ENCODE data around the gene MYOM3.
"Not testable (repeated sequence)": the region's sequence is repeated elsewhere in the genome, so short reads cannot be mapped to it uniquely, and the experiment has no call there.

MYOM3 gene

DNA sequence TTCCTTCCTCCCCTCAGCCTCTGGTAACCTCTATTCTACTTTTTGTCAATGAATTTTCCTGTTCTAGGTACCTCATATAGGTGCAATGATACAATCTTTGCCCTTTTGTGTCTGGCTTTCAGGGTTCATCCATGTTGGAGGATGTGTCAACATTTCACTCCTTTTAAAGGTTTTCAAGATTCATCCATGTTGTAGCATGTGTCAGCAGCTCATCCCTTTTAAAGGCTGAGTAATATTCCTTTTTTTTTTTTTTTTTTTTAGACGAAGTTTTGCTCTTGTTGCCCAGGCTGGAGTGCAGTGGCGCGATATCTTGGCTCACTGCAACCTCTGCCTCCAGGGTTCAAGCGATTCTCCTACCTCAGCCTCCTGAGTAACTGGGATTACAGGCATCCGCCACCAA, 67.3 kb downstream of the MYOM3 start:
- H3K4me3 Mint-ChIP-seq; H3K27ac Mint-ChIP-seq; DNase-seq; H3K36me3 Mint-ChIP-seq (ENCODE audit: low read depth); H3K9me3 Mint-ChIP-seq; ATAC-seq; H3K27me3 Mint-ChIP-seq; H3K4me1 Mint-ChIP-seq: not testable (repeated sequence)

DNA sequence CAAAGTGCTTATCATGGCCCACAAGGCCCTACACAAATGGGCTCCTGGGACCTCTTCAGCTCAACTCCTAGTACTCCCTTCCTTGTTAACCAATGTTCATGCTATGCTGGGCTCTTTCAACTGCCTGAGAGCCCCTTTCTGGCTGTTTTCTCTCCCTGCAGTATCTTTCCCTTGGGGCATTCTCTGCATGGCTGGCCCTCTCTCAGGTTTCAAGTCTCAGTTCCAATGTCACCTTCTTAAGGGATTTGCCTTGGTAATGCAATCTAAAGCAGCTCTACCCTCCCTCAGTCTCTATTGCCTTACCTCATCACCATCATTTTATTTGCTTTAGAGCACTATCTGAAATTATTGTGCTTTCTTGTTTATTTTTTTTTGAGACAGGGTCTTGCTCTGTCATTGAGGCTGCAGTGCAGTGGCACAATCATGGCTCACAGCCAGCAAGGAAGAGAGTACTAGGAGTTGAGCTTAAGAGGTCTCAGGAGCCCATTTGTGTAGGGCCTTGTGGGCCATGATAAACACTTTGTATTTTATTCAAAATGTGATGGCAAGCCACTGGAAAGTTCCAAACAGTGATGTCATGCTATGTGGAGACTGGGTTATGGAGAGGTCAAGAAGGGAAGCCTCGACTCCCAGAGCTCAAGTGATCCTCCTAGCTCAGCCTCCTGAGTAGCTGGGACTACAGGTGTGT, 68.4 kb downstream of the MYOM3 start:
- Mint-ChIP-seq H3K4me3 (no peak overlapping the region), H3K27me3 (no peaks in the 10 kb centered on the region), H3K27ac (no peak overlapping the region), H3K9me3 (no peaks in the 10 kb centered on the region), H3K36me3 (ENCODE audit: low read depth) (no peaks in the 10 kb centered on the region), H3K4me1 (peaks cover 9% of the 10 kb centered on the region)
- DNase-seq (no peak), ATAC-seq (no peak)

DNA sequence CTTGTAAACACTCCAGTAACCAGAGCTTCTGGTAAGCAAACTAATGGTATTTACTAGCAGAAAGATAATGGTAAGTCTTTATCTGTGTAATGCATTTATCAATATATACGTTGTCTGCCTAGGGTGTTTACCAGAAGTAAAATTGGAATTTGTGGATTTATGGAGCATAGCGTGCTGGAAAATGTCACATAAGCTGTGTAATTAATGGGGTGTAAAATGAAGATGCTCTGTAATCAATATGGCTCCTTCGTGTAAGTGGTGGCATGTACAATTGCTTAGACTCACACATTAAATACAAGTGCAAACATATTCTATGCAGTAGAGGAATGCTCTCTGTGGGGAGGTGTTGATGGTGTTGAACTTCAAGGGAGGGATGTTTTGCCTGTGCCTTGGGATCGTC, 69.6 kb downstream of the MYOM3 start:
- Mint-ChIP-seq H3K27me3 (no peaks in the 10 kb centered on the region), H3K27ac (no peak overlapping the region), H3K36me3 (ENCODE audit: low read depth) (no peaks in the 10 kb centered on the region), H3K9me3 (no peaks in the 10 kb centered on the region), H3K4me1 (peaks cover 9% of the 10 kb centered on the region), H3K4me3 (no peak overlapping the region)
- DNase-seq (no peak), ATAC-seq (no peak)

DNA sequence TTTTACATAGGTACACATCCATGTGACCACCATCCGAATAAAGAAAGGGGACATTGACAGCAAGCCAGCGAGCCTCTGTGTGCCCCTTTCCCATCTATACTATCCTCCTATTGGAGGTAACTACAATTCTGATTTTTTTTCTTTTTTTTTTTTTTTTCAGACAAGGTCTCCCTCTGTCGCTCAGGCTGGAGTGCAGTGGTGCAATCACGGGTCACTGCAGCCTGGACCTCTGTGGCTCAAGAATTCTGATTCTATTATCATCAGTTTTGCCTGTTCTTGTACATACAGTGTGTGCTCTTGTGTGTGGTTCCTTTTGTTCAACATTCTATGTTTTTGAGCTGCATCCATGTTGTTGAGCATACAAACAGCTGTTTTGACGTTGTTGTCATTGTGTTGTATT, 75.8 kb downstream of the MYOM3 start:
- DNase-seq (no peak), ATAC-seq (no peak)
- Mint-ChIP-seq H3K4me3 (no peak overlapping the region), H3K27me3 (peaks cover 3% of the 10 kb centered on the region), H3K36me3 (ENCODE audit: low read depth) (no peaks in the 10 kb centered on the region), H3K9me3 (no peaks in the 10 kb centered on the region), H3K4me1 (peaks cover 2% of the 10 kb centered on the region), H3K27ac (no peak overlapping the region)

DNA sequence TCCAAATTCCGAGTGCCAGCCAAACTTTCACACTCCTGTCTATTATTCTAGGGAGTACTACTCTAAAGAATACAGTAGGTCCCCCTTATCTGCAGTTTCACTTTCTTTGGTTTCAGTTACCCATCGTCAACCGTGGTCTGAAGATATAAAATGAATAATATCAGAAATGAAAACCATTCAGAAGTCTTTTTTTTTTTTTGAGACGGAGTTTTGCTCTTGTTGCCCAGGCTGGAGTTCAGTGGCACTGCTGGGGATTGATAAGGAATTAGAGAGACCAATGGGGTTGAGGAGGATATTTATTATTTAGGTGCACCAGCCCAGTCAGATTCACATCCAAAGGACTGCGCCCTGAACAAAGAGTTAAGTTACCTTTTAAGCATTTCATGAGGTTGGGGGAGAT, 79.0 kb downstream of the MYOM3 start:
- peaks cover 3% of the 10 kb centered on the region for H3K27me3 Mint-ChIP-seq
- peaks cover 2% of the 10 kb centered on the region for H3K4me1 Mint-ChIP-seq
- H3K27ac Mint-ChIP-seq, result no peak overlapping the region
- DNase-seq (no peak), ATAC-seq (no peak)
- H3K9me3 Mint-ChIP-seq, result no peaks in the 10 kb centered on the region
- no peaks in the 10 kb centered on the region for H3K36me3 Mint-ChIP-seq (ENCODE audit: low read depth)
- H3K4me3 Mint-ChIP-seq, result no peak overlapping the region

DNA sequence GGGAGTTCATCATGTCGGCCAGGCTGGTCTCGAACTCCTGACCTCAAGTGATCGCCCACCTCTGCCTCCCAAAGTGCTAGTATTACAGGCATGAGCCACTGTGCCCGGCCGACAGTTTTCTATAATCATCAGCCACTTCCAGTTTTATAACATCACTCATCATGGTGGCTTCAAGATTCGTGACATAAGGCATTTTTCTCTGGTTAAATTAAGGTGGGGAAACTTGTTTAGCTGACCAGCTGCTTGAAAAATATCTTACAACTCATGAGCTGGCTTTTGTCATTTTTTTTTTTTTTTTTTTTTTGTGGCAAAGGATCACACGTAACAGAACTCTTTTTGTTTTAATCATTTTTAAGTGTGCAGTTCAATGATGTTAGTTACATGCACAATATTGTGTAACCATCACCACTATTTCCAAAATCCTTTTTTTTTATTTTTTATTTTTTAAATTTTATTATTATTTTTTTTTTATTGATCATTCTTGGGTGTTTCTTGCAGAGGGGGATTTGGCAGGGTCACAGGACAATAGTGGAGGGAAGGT, 80.9 kb downstream of the MYOM3 start:
- not testable (repeated sequence) for ATAC-seq

DNA sequence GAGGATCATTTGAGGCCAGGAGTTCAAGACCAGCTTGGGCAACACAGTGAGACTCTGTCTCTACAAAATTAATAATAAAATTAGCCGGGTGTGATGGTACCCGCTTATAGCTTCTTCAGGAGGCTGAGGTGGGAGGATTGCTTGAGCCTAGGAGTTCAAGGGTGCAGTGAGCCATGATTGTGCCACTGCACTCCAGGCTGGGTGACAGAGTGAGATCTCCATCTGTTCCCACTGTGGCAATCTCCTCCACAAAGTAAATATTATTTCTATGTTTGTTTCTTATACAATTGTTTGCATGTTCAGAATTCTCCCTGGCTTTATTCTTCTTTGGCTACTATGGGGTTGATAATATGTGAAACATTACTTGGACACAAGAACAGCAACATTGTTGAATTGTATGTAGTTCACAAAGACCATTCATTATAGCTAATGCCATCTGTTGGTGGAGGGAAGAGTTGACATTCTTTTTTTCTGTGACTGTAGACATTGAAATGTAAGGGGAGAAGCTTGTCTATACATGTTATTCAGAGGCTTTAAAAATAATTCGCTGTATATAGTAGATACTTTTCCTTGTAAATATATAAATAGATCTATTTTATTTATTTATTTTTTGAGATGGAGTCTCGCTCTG, 84.0 kb downstream of the MYOM3 start:
- ATAC-seq, result no peak
- Mint-ChIP-seq H3K27me3 (no peaks in the 10 kb centered on the region), H3K4me1 (no peaks in the 10 kb centered on the region), H3K27ac (no peak overlapping the region), H3K36me3 (ENCODE audit: low read depth) (no peaks in the 10 kb centered on the region), H3K9me3 (no peaks in the 10 kb centered on the region), H3K4me3 (no peak overlapping the region)
- DNase-seq, result no peak

More for the DNA sequence above, 80.9 kb downstream of the MYOM3 start:
- H3K36me3 Mint-ChIP-seq (ENCODE audit: low read depth); H3K27ac Mint-ChIP-seq; DNase-seq; H3K27me3 Mint-ChIP-seq; H3K9me3 Mint-ChIP-seq; H3K4me3 Mint-ChIP-seq; H3K4me1 Mint-ChIP-seq: not testable (repeated sequence)

- no peak for ATAC-seq
- H3K27me3 Mint-ChIP-seq, result no peaks in the 10 kb centered on the region
- H3K4me3 Mint-ChIP-seq, result no peak overlapping the region
- no peak for DNase-seq
- H3K4me1 Mint-ChIP-seq, result no peaks in the 10 kb centered on the region
- no peak overlapping the region for H3K27ac Mint-ChIP-seq
- H3K9me3 Mint-ChIP-seq, result no peaks in the 10 kb centered on the region
- H3K36me3 Mint-ChIP-seq (ENCODE audit: low read depth), result no peaks in the 10 kb centered on the region
These were observed 89.2 kb downstream of the MYOM3 start for GRCh38 chr1:24022581-24023361.

DNA sequence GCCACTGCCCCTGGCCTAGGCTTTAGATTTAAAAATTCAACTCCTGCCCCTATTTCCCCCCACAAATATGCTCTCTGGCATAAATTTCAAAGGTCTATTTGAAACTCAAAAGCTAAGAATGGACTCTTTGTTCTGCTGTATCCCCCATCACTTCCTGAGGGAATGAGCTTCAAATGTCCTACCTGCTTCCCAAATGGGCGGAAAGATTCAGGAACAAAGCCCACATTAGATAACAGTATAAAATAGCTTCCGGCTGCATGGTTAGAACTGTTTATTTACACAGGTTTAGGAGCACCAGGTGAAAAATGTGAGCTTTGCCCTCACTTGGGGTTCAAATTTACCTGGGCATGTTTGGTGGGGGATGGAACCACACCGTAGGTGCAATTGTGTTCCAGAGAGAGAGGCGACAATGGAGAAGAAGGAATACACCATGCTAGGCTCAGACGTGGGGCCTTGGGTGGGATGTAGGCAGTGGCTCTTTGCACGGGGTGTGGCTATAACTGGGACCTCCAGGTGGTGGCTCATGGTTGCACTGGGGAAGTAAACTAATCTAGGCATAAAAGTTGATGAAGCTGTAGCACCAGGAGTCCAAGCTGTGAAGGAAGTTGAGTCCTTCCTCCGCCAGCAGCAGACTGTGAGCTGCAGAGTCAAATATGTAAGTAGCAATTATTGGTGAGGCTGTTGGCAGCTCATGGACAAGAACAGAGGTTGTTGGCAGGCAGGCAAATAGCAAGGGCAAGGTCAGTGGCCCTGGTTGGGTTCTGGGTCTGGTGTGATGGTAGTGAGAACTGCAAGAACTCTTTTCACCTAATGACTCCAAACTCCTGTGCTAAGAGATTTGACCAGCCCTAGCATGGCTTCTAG, 90.3 kb downstream of the MYOM3 start:
- no peak for DNase-seq
- Mint-ChIP-seq H3K27me3 (no peaks in the 10 kb centered on the region), H3K4me1 (no peaks in the 10 kb centered on the region), H3K27ac (no peak overlapping the region), H3K4me3 (no peak overlapping the region), H3K36me3 (ENCODE audit: low read depth) (no peaks in the 10 kb centered on the region), H3K9me3 (no peaks in the 10 kb centered on the region)
- no peak for ATAC-seq

DNA sequence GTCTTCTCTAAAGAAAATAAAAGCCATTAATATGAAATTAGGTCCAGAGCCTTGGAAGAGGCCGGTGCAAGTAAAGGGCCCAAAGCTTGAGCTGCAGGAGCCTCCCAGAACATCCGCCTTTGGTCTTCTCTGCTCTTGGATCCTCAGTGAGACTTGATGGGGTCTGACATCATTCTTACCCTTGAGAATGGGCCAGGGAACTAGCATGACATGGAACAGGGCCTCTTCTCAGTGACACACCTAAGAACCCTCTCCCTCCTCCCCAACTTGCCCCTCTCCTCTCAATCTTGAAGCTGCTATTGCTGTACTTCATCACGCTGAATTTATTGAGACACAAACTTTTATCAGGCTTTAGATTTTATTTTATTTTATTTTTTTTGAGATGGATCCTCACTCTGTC, 91.5 kb downstream of the MYOM3 start:
- no peaks in the 10 kb centered on the region for H3K27me3 Mint-ChIP-seq

GRCh38 chr1:24020025-24020424, 91.9 kb downstream of the MYOM3 start:
- H3K9me3 Mint-ChIP-seq, result no peaks in the 10 kb centered on the region
- no peaks in the 10 kb centered on the region for H3K4me1 Mint-ChIP-seq
- no peaks in the 10 kb centered on the region for H3K36me3 Mint-ChIP-seq (ENCODE audit: low read depth)
- no peak overlapping the region for H3K27ac Mint-ChIP-seq
- ATAC-seq, result no peak
- H3K4me3 Mint-ChIP-seq, result no peak overlapping the region
- H3K27me3 Mint-ChIP-seq, result no peaks in the 10 kb centered on the region
- DNase-seq, result no peak

More for the DNA sequence above, 91.5 kb downstream of the MYOM3 start:
- Mint-ChIP-seq H3K36me3 (ENCODE audit: low read depth) (no peaks in the 10 kb centered on the region), H3K4me1 (no peaks in the 10 kb centered on the region), H3K27ac (no peak overlapping the region), H3K4me3 (no peak overlapping the region), H3K9me3 (no peaks in the 10 kb centered on the region)
- ATAC-seq, result no peak
- no peak for DNase-seq

DNA sequence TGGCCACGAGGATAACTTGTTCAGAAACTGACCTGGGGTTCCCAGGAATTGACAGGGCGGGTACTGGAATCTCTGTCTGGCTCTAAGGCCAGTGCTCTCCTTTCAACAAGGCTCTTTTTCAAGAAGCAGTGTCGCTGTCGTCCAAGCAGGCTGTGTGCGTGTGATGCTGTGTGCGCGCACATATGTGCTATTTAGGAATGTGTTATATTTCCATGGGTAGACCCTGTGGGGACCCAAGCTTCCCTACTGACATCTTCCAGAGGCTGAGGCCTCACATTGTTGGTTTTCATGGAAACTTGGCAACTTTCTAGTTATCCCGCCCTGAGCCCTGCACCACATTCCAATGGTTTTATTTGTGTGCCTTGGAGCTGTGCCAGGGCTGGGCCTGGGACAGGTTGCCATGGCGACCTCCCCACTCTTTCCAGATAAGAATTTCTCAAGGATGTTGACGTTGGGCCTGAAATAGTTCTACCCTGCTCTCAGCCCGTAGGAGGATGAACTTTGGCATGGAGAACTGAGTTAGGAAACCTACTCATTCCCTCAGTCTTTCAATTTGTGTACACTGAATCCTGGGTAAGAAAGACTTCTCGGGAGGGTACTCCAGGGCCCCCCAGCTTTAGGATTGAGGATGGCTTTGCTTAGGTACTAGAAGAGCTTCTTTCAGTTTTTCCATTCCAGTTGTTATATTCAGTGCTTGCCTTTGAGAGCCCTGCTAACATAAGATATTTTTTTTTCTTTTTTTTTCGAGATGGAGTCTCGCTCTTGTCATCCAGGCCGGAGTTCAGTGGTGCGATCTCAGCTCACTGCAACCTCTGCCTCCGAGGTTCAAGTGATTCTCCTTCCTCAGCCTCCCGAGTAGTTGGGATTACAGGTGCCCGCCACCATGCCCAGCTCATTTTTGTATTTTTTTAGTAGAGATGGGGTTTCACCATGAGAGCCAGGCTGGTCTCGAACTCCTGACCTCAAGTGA, 93.0 kb downstream of the MYOM3 start:
- H3K36me3 Mint-ChIP-seq (ENCODE audit: low read depth), result no peaks in the 10 kb centered on the region

More for the DNA sequence above, 93.0 kb downstream of the MYOM3 start:
- no peak overlapping the region for H3K4me3 Mint-ChIP-seq
- H3K27me3 Mint-ChIP-seq, result no peaks in the 10 kb centered on the region
- no peaks in the 10 kb centered on the region for H3K4me1 Mint-ChIP-seq
- no peak overlapping the region for H3K27ac Mint-ChIP-seq
- ATAC-seq, result no peak
- H3K9me3 Mint-ChIP-seq, result no peaks in the 10 kb centered on the region
- no peak for DNase-seq
